ENCODE data around the gene RARB.

Gene RARB

GRCh38 chr3:25427942-25428788 lies at the start of gene RARB:
RARB (plus strand) TSS chr3:25428263; CDS start chr3:25428732, 469 bp downstream.
- no peak for FAIRE-seq

- FAIRE-seq = no peak
These were observed 49.2 kb upstream of the RARB start for GRCh38 chr3:25378786-25379311.

- no peak for FAIRE-seq
These were observed 47.8 kb upstream of the RARB start for GRCh38 chr3:25380222-25380739.

- FAIRE-seq = no peak
These were observed 47.0 kb upstream of the RARB start for GRCh38 chr3:25381083-25381482.

GRCh38 chr3:25384471-25384870 lies 43.6 kb upstream of the RARB start:
- FAIRE-seq = no peak

- FAIRE-seq = no peak
These were observed 42.1 kb upstream of the RARB start for GRCh38 chr3:25385807-25386460.

- no peak for FAIRE-seq
These were observed 41.3 kb upstream of the RARB start for GRCh38 chr3:25386686-25387255.

GRCh38 chr3:25390605-25391004 lies 37.5 kb upstream of the RARB start:
- no peak for FAIRE-seq

- no peak for FAIRE-seq
These were observed 31.8 kb upstream of the RARB start for GRCh38 chr3:25396251-25396650.

GRCh38 chr3:25396686-25397085 lies 31.4 kb upstream of the RARB start:
- FAIRE-seq = no peak

GRCh38 chr3:25397150-25397549 lies 30.9 kb upstream of the RARB start:
- no peak for FAIRE-seq

- FAIRE-seq = no peak
These were observed 27.5 kb upstream of the RARB start for GRCh38 chr3:25400587-25400986.

GRCh38 chr3:25403968-25404367 lies 24.1 kb upstream of the RARB start:
- no peak for FAIRE-seq

GRCh38 chr3:25404569-25404968 lies 23.5 kb upstream of the RARB start:
- FAIRE-seq = no peak

- no peak for FAIRE-seq
These were observed 22.7 kb upstream of the RARB start for GRCh38 chr3:25405335-25405734.

GRCh38 chr3:25410703-25411102 lies 17.4 kb upstream of the RARB start:
- FAIRE-seq = no peak

- no peak for FAIRE-seq
These were observed 15.8 kb upstream of the RARB start for GRCh38 chr3:25412269-25412668.

GRCh38 chr3:25416176-25416575 lies 11.9 kb upstream of the RARB start:
- FAIRE-seq = no peak

- FAIRE-seq = no peak
These were observed 9.5 kb upstream of the RARB start for GRCh38 chr3:25418596-25418995.

- FAIRE-seq = no peak
These were observed 8.8 kb upstream of the RARB start for GRCh38 chr3:25419251-25419650.

- FAIRE-seq = no peak
These were observed 7.9 kb upstream of the RARB start for GRCh38 chr3:25420147-25420546.

GRCh38 chr3:25420885-25421284 lies 7.2 kb upstream of the RARB start:
- FAIRE-seq = no peak

GRCh38 chr3:25421747-25422146 lies 6.3 kb upstream of the RARB start:
- FAIRE-seq = no peak

All from islet of Langerhans (tissue), 1 donor.